Activated CD4-positive, alpha-beta T cell treated with anti-CD3 and anti-CD28 coated beads, Interleukin-2, amount 10 ng/mL, durations not matched to agents 7 days and 5 days (primary cell): ENCODE measurements around the gene GUCY1B1. TPM values are rescaled to one million over a fixed set of nuclear protein-coding genes. Genes with fewer than 3 reads are reported as not detected.

ENCODE experiments used
- CTCF ChIA-PET: fragments of 350-600 bp; sonication (Branson Sonifier 250); formaldehyde crosslinking; loops from one replicate; lab custom pipeline; 2021; ENCODE audit warnings: antibody characterized with exemption; lab: Charles Lee
- POLR2A ChIA-PET: fragments of 350-600 bp; sonication (Branson Sonifier 250); formaldehyde crosslinking; loops from one replicate; lab custom pipeline; 2021; ENCODE audit warnings: antibody characterized with exemption; lab: Charles Lee
- DNase-seq: peaks from one replicate; pipeline ENCODE4 v3.0.0-alpha.2; 2020
- H3K27ac Mint-ChIP-seq: one replicate; pipeline ENCODE4 v1.8.0; 2021; ENCODE audit warnings: mild to moderate bottlenecking, moderate library complexity, mixed read lengths
- H3K27me3 Mint-ChIP-seq: one replicate; pipeline ENCODE4 v1.8.0; 2021; ENCODE audit warnings: mixed read lengths
- H3K36me3 Mint-ChIP-seq: one replicate; pipeline ENCODE4 v1.8.0; 2021; ENCODE audit warnings: low read depth, mixed read lengths
- H3K4me1 Mint-ChIP-seq: one replicate; pipeline ENCODE4 v1.8.0; 2021; ENCODE audit warnings: mixed read lengths
- H3K4me3 Mint-ChIP-seq: one replicate; pipeline ENCODE4 v1.8.0; 2021; ENCODE audit warnings: mild to moderate bottlenecking, moderate library complexity, mixed read lengths
- H3K9me3 Mint-ChIP-seq: one replicate; pipeline ENCODE4 v1.8.0; 2021; ENCODE audit warnings: mixed read lengths
- total RNA-seq, 2 experiments: library from RNA; stranded (reverse); gene quantifications; one replicate each; pipeline ENCODE4 v1.2.3, GENCODE V29; 2021

The GUCY1B1 gene
- total RNA-seq, 2 experiments from 2014 or later: 0.12 to 0.29 TPM

DNA sequence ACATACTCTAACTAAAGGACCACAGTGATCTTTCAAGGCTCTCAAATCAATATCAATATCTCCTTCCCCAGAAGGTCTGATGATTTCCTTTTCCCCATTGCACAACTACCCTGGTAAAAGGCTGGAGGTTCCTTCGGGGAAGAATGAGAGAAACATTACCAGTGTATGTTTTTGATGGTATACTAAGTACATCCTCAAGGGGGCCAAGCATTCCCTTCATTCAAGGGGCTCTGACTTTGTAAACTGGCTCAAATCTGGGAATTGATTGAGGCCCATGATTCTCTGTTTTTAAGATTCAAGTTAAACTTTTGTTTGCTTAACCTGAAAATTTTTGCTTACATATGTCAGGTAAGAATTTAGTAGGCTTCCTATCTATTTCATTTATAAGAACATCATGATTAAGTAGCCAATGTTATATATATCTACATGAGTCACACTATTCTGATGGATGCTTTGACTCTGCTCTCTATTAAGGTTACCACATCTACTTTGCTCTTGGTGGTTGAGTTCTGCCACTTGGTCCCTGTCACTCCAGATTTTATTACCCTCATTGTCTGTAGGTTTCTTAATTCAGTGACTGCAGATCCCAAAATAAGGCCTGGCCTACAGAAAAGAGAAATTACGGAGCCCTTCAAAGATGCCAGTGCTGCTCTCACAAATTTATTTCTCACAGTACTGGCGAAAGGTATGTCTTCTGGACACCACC lies 16.4 kb upstream of the GUCY1B1 start:
- Mint-ChIP-seq H3K36me3 (no peaks in the 10 kb centered on the region), H3K27me3 (peaks cover 8% of the 10 kb centered on the region), H3K27ac (no peak overlapping the region), H3K9me3 (no peaks in the 10 kb centered on the region), H3K4me3 (no peak overlapping the region), H3K4me1 (no peaks in the 10 kb centered on the region)
- CTCF ChIA-PET: no interaction called here
- POLR2A ChIA-PET: no interaction called here
- DNase-seq: no peak

DNA sequence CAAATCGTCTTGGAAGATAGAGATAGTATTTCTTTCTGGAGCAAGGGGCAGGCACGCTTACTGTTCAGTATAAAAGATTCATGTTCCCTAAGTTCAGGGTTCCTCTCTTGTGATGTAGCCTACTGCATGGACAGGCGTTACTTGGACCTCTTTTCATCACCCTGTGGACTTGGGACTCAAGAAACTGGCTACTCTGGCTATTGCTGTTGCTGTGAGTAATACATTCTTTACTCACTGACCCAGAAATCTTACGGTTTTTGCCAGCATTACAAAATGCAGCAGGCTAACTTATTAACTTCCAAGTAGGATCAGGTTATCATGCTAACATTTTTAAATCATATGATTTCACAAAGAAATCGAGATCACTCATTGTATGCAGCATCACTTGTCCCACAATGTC lies 12.8 kb upstream of the GUCY1B1 start:
- Mint-ChIP-seq H3K27me3 (peaks cover 4% of the 10 kb centered on the region), H3K4me1 (no peaks in the 10 kb centered on the region), H3K4me3 (no peak overlapping the region), H3K27ac (no peak overlapping the region), H3K36me3 (no peaks in the 10 kb centered on the region), H3K9me3 (no peaks in the 10 kb centered on the region)
- no peak for DNase-seq
- ChIA-PET CTCF (no interaction called here), POLR2A (no interaction called here)

DNA sequence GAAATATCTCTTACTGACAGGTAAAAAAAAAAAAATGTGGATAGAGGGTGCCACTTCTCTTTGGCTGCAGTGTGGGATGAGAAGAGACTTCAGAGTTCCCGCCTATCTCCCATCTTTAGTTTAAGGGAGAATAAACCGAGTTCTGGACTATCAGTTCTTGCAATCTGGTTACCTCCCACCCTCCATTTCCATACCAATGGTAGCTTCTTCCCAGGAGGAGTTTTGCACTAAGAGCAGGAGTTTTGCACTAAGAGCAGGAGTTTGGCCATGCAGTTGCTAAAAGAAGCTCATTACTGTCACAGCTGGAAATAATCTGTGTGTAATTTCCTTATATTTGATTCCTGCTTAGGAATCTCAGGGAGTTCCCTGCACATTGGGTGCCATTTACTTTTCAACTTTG lies 10.8 kb upstream of the GUCY1B1 start:
- H3K4me3 Mint-ChIP-seq: no peak overlapping the region
- peaks cover 6% of the 10 kb centered on the region for H3K27me3 Mint-ChIP-seq
- no peaks in the 10 kb centered on the region for H3K4me1 Mint-ChIP-seq
- no peaks in the 10 kb centered on the region for H3K9me3 Mint-ChIP-seq
- H3K36me3 Mint-ChIP-seq: no peaks in the 10 kb centered on the region
- DNase-seq: no peak
- no peak overlapping the region for H3K27ac Mint-ChIP-seq
- POLR2A ChIA-PET: no interaction called here
- CTCF ChIA-PET: no interaction called here

DNA sequence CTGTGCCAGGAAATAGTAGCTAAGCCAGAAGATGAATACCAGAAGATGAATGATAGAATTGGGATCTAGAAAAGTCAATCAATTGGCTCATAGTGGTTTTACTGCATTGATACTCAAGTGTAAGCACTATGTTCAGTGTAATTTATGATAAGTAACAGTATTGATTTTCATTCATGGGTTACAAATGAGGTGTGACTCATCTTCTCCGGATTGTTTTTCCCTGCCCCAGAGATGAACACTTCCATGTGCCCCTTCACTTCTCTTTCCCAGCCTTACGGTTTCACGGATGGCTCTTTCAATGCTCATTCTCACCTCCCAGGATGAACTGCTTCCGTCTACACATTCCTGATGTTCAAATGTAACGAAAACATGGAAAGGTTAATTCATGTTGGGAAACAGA lies 9.8 kb upstream of the GUCY1B1 start:
- H3K27me3 Mint-ChIP-seq: peaks cover 9% of the 10 kb centered on the region
- no peaks in the 10 kb centered on the region for H3K36me3 Mint-ChIP-seq
- ChIA-PET POLR2A (no interaction called here), CTCF (no interaction called here)
- no peak for DNase-seq
- no peak overlapping the region for H3K27ac Mint-ChIP-seq
- H3K4me1 Mint-ChIP-seq: no peaks in the 10 kb centered on the region
- no peak overlapping the region for H3K4me3 Mint-ChIP-seq
- no peaks in the 10 kb centered on the region for H3K9me3 Mint-ChIP-seq

DNA sequence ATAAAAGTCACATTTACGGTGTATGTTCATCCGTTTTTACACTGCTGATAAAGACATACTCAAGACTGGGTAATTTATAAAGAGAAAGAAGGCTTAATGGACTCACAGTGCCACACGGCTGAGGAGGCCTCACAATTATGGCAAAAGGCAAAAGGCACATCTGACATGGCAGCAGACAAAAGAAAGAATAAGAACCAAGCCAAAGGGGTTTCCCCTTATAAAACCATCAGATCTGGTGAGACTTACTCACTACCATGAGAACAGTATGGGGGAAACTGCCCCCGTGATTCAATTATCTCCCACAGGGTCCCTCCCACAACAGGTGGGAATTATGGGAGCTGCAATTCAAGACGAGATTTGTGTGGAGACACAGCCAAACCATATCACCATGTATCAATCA lies 7.3 kb upstream of the GUCY1B1 start:
- CTCF ChIA-PET: no interaction called here
- peaks cover 8% of the 10 kb centered on the region for H3K27me3 Mint-ChIP-seq
- H3K27ac Mint-ChIP-seq: no peak overlapping the region
- POLR2A ChIA-PET: no interaction called here
- H3K4me3 Mint-ChIP-seq: no peak overlapping the region
- DNase-seq: no peak
- H3K4me1 Mint-ChIP-seq: no peaks in the 10 kb centered on the region
- H3K9me3 Mint-ChIP-seq: no peaks in the 10 kb centered on the region
- H3K36me3 Mint-ChIP-seq: no peaks in the 10 kb centered on the region

DNA sequence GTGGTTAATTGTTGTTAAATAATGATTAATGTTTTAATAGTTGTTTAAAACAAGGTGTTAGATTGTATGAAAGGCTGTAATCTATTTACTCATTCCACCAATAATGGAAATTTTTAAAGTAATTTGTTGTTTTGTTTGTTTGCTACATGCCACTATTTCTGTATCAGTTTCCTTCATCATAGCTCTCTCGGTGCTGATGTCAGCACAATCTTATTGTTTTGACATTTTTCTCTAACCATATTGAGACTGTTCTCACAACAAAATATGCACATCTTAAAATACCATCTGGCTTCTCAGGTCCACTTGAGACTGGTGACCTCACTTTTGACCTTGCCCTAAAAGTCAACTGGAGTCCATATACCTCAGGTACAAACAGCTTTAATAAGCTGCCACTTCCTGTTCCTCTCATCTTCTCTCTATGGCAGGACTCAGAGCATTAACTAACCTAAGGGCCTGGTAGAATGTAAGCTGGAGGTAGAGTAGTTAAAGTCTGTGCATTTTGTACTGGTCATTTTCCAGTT lies 1.0 kb upstream of the GUCY1B1 start:
- CTCF ChIA-PET: no interaction called here
- H3K36me3 Mint-ChIP-seq: no peaks in the 10 kb centered on the region
- peaks cover 31% of the 10 kb centered on the region for H3K27me3 Mint-ChIP-seq
- no peak overlapping the region for H3K27ac Mint-ChIP-seq
- no peak for DNase-seq
- no peaks in the 10 kb centered on the region for H3K9me3 Mint-ChIP-seq
- POLR2A ChIA-PET: no interaction called here
- no peak overlapping the region for H3K4me3 Mint-ChIP-seq
- H3K4me1 Mint-ChIP-seq: peaks cover 6% of the 10 kb centered on the region

DNA sequence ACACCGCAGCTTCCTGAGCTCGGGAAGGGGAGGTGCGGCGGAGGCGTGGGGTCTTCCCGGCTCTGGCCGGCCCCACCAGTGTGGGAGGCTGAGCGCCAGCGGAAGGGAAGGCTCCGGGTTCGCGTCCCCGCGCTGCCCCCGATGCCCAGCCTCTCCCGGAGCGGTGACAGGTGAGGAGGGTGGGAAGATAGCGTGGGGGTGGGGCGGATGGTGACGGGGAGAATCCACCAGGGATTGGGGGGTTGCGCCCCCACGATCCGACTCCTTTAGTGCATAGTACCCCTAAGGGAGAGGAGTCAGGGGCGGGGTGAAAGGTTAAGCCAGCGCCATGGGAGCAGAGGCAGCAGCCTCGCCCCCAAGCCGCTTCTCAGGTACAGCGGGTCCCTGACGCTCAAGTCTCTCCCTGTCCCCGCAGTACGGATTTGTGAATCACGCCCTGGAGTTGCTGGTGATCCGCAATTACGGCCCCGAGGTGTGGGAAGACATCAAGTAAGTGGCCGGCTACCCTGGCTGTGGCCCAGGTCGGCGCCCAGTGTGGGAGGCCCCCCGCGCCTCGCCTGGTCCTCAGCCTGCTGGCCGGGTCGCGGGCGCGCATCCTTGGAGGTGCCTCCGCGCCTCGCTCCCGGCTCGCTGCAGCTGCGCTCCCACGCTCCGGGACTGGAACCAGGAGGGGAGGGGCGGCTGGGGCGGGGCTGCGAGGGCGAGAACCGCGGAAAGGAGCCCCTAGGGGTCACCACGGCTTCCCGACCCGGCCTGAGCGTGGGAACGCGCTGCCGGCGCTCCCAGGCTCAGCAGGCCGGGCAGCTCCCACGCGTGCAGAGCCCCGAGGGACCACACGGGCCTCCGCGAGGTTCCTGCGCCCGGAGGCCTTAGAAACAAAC lies 791 bp downstream of the GUCY1B1 start:
- Mint-ChIP-seq H3K9me3 (no peaks in the 10 kb centered on the region), H3K27ac (no peak overlapping the region), H3K27me3 (peaks cover 35% of the 10 kb centered on the region), H3K4me3 (peak overlapping the region; percentile 32), H3K4me1 (peaks cover 6% of the 10 kb centered on the region), H3K36me3 (no peaks in the 10 kb centered on the region)
- CTCF ChIA-PET: interaction anchor here (0.9 kb wide), 1 partner anchor 14 kb away, joined by 3 read pairs; no protein-coding TSS in a partner anchor
- no peak for DNase-seq
- POLR2A ChIA-PET: no interaction called here

DNA sequence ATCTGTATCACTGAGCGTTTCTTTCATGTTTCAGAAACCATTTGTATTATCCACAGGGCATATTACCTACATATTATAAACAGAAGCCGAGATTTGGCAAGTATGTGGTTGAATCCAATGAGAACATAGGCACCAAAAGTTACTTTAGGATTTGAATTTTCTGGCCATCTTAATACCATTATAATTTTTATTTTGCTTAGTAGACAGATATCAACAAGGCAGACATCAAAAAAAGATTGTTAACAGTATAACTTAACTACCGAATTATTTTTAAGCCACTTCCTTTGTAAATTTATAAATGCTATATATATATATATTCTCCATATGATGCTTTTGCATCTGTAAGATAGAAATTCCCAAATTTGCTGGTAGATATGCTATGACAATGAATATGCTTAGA lies 2.2 kb downstream of the GUCY1B1 start:
- no peaks in the 10 kb centered on the region for H3K36me3 Mint-ChIP-seq
- no peak overlapping the region for H3K27ac Mint-ChIP-seq
- peaks cover 6% of the 10 kb centered on the region for H3K4me1 Mint-ChIP-seq
- no peak overlapping the region for H3K4me3 Mint-ChIP-seq
- POLR2A ChIA-PET: no interaction called here
- CTCF ChIA-PET: interaction anchor here (0.9 kb wide), 1 partner anchor 12 kb away, joined by 3 read pairs; no protein-coding TSS in a partner anchor
- H3K9me3 Mint-ChIP-seq: no peaks in the 10 kb centered on the region
- no peak for DNase-seq
- peaks cover 35% of the 10 kb centered on the region for H3K27me3 Mint-ChIP-seq

DNA sequence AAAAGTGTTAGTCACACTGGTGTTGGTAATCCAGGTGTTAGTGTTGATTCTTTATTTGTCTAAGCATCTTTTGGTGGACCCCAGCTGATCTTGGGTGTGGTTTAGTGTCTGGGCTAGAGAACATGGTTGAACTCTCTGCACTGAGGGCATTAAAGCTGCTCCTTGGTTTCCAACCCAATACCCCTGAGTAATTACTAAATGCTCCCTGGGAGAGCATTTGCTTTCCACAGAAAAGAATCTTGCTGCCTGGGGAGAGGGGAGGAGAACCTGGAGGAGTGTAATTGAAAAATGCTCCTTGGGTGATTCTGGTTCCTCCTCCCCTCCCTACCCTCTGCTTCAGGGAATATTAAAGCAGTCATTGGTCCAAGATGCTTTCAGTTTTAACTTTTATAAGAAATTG lies 3.1 kb downstream of the GUCY1B1 start:
- Mint-ChIP-seq H3K27me3 (peaks cover 33% of the 10 kb centered on the region), H3K36me3 (no peaks in the 10 kb centered on the region), H3K4me3 (no peak overlapping the region), H3K9me3 (no peaks in the 10 kb centered on the region), H3K27ac (no peak overlapping the region), H3K4me1 (peaks cover 6% of the 10 kb centered on the region)
- DNase-seq: no peak
- CTCF ChIA-PET: no interaction called here
- POLR2A ChIA-PET: no interaction called here

DNA sequence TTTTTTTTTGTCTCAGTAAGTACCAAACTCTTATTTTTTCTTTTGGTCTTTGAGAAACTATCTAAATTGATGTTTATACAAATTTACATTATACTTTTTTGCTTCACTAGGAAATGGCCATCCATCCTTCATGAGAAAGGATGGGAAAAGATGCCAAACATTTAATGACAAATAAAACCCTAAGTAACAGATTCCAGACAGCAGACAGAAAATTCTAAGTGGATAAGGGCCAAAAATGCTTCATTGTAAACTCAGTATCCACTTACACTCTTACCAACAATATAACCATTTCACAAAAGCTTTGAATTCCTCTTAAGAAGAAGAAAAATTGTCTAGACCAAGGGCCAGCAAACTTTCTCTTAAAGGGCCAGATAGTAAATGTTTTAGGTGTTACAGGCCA lies 3.5 kb downstream of the GUCY1B1 start:
- Mint-ChIP-seq H3K4me1 (peaks cover 6% of the 10 kb centered on the region), H3K4me3 (no peak overlapping the region), H3K27me3 (peaks cover 32% of the 10 kb centered on the region), H3K27ac (no peak overlapping the region), H3K36me3 (no peaks in the 10 kb centered on the region), H3K9me3 (no peaks in the 10 kb centered on the region)
- no peak for DNase-seq
- POLR2A ChIA-PET: no interaction called here
- CTCF ChIA-PET: no interaction called here

DNA sequence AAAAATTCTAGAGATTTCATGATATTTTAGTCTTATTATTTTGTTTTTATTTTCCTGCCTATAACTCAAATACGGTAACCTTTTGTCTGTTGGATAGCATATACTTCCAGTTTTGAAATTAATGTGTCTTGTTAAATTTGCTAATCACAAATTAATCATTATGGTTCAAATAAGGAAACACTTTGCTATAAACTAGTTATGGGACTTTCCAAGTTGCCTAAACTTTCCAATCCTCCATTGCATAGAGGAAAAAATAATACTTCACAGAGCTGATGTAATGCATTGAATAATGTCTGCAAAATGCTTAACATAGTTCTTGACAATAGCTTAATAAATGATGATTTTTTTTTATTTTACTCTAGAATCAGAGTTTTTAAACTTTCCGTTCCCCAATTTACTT lies 4.7 kb downstream of the GUCY1B1 start:
- Mint-ChIP-seq H3K4me1 (peaks cover 4% of the 10 kb centered on the region), H3K4me3 (no peak overlapping the region), H3K27me3 (peaks cover 24% of the 10 kb centered on the region), H3K27ac (no peak overlapping the region), H3K36me3 (no peaks in the 10 kb centered on the region), H3K9me3 (no peaks in the 10 kb centered on the region)
- ChIA-PET POLR2A (no interaction called here), CTCF (no interaction called here)
- no peak for DNase-seq

DNA sequence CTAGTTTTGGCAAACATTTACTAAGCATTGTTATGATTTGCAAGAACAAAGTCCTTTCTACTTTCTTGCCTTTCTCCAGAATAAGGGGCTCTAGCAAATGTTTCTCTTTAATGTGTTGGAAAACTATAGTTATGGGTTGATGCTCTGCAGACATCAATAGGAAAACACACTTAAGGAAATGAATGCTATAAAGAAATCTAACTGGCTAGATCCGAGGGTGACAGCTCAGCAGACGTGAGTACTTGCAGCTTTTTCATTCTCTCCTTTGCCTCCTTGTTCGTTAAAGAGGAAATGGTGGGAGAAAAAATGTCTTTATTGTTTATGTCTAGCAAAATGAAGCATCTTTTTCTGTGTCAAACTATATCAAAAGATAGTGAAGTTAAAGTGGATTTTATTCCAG lies 6.3 kb downstream of the GUCY1B1 start:
- Mint-ChIP-seq H3K9me3 (no peaks in the 10 kb centered on the region), H3K4me1 (peaks cover 3% of the 10 kb centered on the region), H3K36me3 (no peaks in the 10 kb centered on the region), H3K4me3 (no peak overlapping the region), H3K27ac (no peak overlapping the region), H3K27me3 (peaks cover 26% of the 10 kb centered on the region)
- ChIA-PET CTCF (no interaction called here), POLR2A (no interaction called here)
- no peak for DNase-seq

DNA sequence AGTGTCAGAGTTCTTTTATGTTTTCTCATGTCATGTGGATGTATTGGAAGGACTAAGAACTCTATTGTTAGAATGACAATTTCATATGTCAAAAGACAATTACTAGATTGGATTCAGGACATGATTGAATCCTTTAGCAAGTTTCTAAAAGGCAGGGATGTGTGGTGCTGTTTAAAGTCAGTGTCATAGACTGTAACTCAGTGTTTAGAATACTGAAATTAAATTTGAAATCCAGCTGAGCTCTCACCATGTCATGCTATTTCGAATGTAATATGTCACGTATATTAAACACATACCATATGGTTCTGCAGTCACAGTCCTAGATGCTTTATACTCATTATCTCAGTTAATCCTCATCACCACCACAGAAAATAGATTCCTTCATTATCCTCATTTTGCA lies 7.8 kb downstream of the GUCY1B1 start:
- DNase-seq: no peak
- POLR2A ChIA-PET: no interaction called here
- no peak overlapping the region for H3K27ac Mint-ChIP-seq
- H3K4me3 Mint-ChIP-seq: no peak overlapping the region
- no peaks in the 10 kb centered on the region for H3K4me1 Mint-ChIP-seq
- H3K36me3 Mint-ChIP-seq: no peaks in the 10 kb centered on the region
- CTCF ChIA-PET: no interaction called here
- H3K27me3 Mint-ChIP-seq: peaks cover 18% of the 10 kb centered on the region
- no peaks in the 10 kb centered on the region for H3K9me3 Mint-ChIP-seq
